Activated CD8-positive, alpha-beta memory T cell treated with anti-CD3 and anti-CD28 coated beads, Interleukin-2, amount 50 U/mL, for 1 hour (primary cell): Measurements from ENCODE around the gene OVOL2.

Source experiments
- DNase-seq: peaks from one replicate; pipeline ENCODE4 v3.0.0-alpha.2; 2020; ENCODE audit errors: extremely low read depth

OVOL2 gene

GRCh38 chr20:17985388-17986018, 72.2 kb downstream of the OVOL2 start:
- DNase-seq = no peak

GRCh38 chr20:17976305-17976704, 81.4 kb downstream of the OVOL2 start:
- DNase-seq = no peak
